Endodermal cell (in vitro differentiated cells): ENCODE measurements around the gene DOK6. TPM values are rescaled to one million over a fixed set of nuclear protein-coding genes. Genes with fewer than 3 reads are reported as not detected.

Experiments
- DNase-seq: peaks from one replicate; pipeline ENCODE4 v3.0.0-alpha.2; 2017
- H3K27ac ChIP-seq: 2 replicates; pipeline ENCODE4 v1.5.1; 2013; ENCODE audit warnings: mild to moderate bottlenecking, low read depth, low read length, moderate library complexity
- H3K27me3 ChIP-seq: 2 replicates; pipeline ENCODE4 v1.6.1; 2013; ENCODE audit warnings: mild to moderate bottlenecking, low read length, moderate library complexity; ENCODE audit not compliant: insufficient read depth, control insufficient read depth, poor library complexity, severe bottlenecking
- H3K36me3 ChIP-seq: 2 replicates; pipeline ENCODE4 v1.7.0; 2013; ENCODE audit warnings: mild to moderate bottlenecking, low read length, moderate library complexity; ENCODE audit not compliant: control insufficient read depth, insufficient read depth
- H3K4me1 ChIP-seq: one replicate; pipeline ENCODE4 v1.7.0; 2013; ENCODE audit warnings: low read length; ENCODE audit not compliant: control insufficient read depth, insufficient read depth
- H3K4me3 ChIP-seq: 2 replicates; pipeline ENCODE4 v1.5.1; 2013; ENCODE audit warnings: mild to moderate bottlenecking, low read length, moderate library complexity
- H3K9ac ChIP-seq: 2 replicates; pipeline ENCODE4 v1.6.1; 2013; ENCODE audit warnings: mild to moderate bottlenecking, low read length, moderate library complexity; ENCODE audit not compliant: poor library complexity, severe bottlenecking; ENCODE audit errors: extremely low read depth
- H3K9me3 ChIP-seq: 2 replicates; pipeline ENCODE4 v1.6.1; 2013; ENCODE audit warnings: mild to moderate bottlenecking, low read length, moderate library complexity; ENCODE audit not compliant: control insufficient read depth
- H3K27ac Mint-ChIP-seq: 2 replicates; pipeline ENCODE4 v1.8.0; 2020; ENCODE audit warnings: mixed read lengths
- H3K27me3 Mint-ChIP-seq: 2 replicates; pipeline ENCODE4 v1.8.0; 2021; ENCODE audit warnings: mild to moderate bottlenecking, mixed read lengths; ENCODE audit not compliant: insufficient read depth
- H3K36me3 Mint-ChIP-seq: 2 replicates; pipeline ENCODE4 v1.8.0; 2020; ENCODE audit warnings: low read depth, mixed read lengths
- H3K4me1 Mint-ChIP-seq: 2 replicates; pipeline ENCODE4 v1.8.0; 2020; ENCODE audit warnings: mixed read lengths
- H3K4me3 Mint-ChIP-seq: 2 replicates; pipeline ENCODE4 v1.8.0; 2020; ENCODE audit warnings: mild to moderate bottlenecking, moderate library complexity, mixed read lengths
- H3K9me3 Mint-ChIP-seq: 2 replicates; pipeline ENCODE4 v1.8.0; 2020; ENCODE audit warnings: mild to moderate bottlenecking, mixed read lengths
- CTCF ChIP-seq: fragments of 200-600 bp; sonication (generic); conservative IDR thresholded peaks from 2 replicates; pipeline ENCODE4 v1.5.0; 2021; ENCODE audit warnings: antibody characterized with exemption, mild to moderate bottlenecking
- WGBS, 2 experiments: methylation state at CpG; one replicate each; pipeline versions ENCODE4 v1.1.5 to v1.1.7; 2013; ENCODE audit warnings: missing lambda C conversion rate in 2 of 2, mixed read lengths in 1 of 2; ENCODE audit not compliant: insufficient coverage in 1 of 2, insufficient read length in 1 of 2; 5-methylcytosine and 5-hydroxymethylcytosine counted together
- total RNA-seq, 2 donors: library from RNA; stranded (reverse); fragmentation: NEBNext Ultra II Directional in 1 of 2; extraction: Animal tissue kit (Norgen Biotek cat#: 25700) in 1 of 2; gene quantifications; 2 replicates in 1 of 2; 3 replicates in 1 of 2; pipeline ENCODE4 v1.2.1, GENCODE V29; 2021

Gene DOK6
- total RNA-seq, 2 donors from 2014 or later = 5.7 to 5.9 TPM

GRCh38 chr18:69872661-69873060 lies 472.0 kb downstream of the DOK6 start:
- WGBS, 2 experiments = 98% methylated on average over 4 of the region's 4 CpGs; no CpG with 5 or more reads in 1 of the 2 experiments
- H3K9me3 Mint-ChIP-seq = peaks cover 2% of the 10 kb centered on the region
- no peak overlapping the region for H3K27ac ChIP-seq
- H3K27me3 ChIP-seq = no peaks in the 10 kb centered on the region
- H3K9ac ChIP-seq = no peak overlapping the region
- H3K27ac Mint-ChIP-seq = no peak overlapping the region
- H3K36me3 Mint-ChIP-seq = no peaks in the 10 kb centered on the region
- TF ChIP-seq CTCF = no peak
- no peaks in the 10 kb centered on the region for H3K4me1 ChIP-seq
- no peak for DNase-seq
- no peak overlapping the region for H3K4me3 ChIP-seq
- no peaks in the 10 kb centered on the region for H3K27me3 Mint-ChIP-seq
- no peak overlapping the region for H3K4me3 Mint-ChIP-seq
- H3K9me3 ChIP-seq = no peaks in the 10 kb centered on the region
- H3K36me3 ChIP-seq = no peaks in the 10 kb centered on the region
- no peaks in the 10 kb centered on the region for H3K4me1 Mint-ChIP-seq

- no peak overlapping the region for H3K9ac ChIP-seq
- no peak overlapping the region for H3K27ac Mint-ChIP-seq
- no peaks in the 10 kb centered on the region for H3K4me1 ChIP-seq
- H3K27me3 Mint-ChIP-seq = no peaks in the 10 kb centered on the region
- H3K36me3 Mint-ChIP-seq = no peaks in the 10 kb centered on the region
- H3K9me3 ChIP-seq = peaks cover 8% of the 10 kb centered on the region
- TF ChIP-seq CTCF = no peak
- H3K4me3 ChIP-seq = no peak overlapping the region
- no peak for DNase-seq
- H3K9me3 Mint-ChIP-seq = peaks cover 10% of the 10 kb centered on the region
- H3K4me1 Mint-ChIP-seq = no peaks in the 10 kb centered on the region
- peak overlapping the region; percentile 32 for H3K27ac ChIP-seq
- H3K4me3 Mint-ChIP-seq = no peak overlapping the region
- H3K27me3 ChIP-seq = no peaks in the 10 kb centered on the region
- no peaks in the 10 kb centered on the region for H3K36me3 ChIP-seq
- WGBS, 2 experiments = 90% methylated on average over 2 of the region's 2 CpGs; no CpG with 5 or more reads in 1 of the 2 experiments
Observed at GRCh38 chr18:69874058-69874457, 473.4 kb downstream of the DOK6 start.

- Histone ChIP-seq H3K9me3 (peaks cover 11% of the 10 kb centered on the region), H3K27ac (no peak overlapping the region), H3K4me1 (no peaks in the 10 kb centered on the region), H3K9ac (no peak overlapping the region), H3K27me3 (no peaks in the 10 kb centered on the region), H3K36me3 (no peaks in the 10 kb centered on the region), H3K4me3 (no peak overlapping the region)
- Mint-ChIP-seq H3K4me1 (no peaks in the 10 kb centered on the region), H3K36me3 (no peaks in the 10 kb centered on the region), H3K27me3 (no peaks in the 10 kb centered on the region), H3K9me3 (peaks cover 18% of the 10 kb centered on the region), H3K27ac (no peak overlapping the region), H3K4me3 (no peak overlapping the region)
- WGBS, 2 experiments = 92 to 100% methylated on average over 1 to 2 of the region's 3 CpGs
- TF ChIP-seq CTCF = no peak
- DNase-seq = no peak
Observed at GRCh38 chr18:69876490-69876889, 475.8 kb downstream of the DOK6 start.
